Amniotic stem cell (primary cell): ENCODE measurements around the gene DNAH6.

Experiments used
- DNase-seq: peaks from one replicate; lab custom pipeline; 2025; lab: John Stamatoyannopoulos, UW

The DNAH6 gene

GRCh38 chr2:84801811-84802210 lies 285.5 kb downstream of the DNAH6 start:
- no peak for DNase-seq

DNA sequence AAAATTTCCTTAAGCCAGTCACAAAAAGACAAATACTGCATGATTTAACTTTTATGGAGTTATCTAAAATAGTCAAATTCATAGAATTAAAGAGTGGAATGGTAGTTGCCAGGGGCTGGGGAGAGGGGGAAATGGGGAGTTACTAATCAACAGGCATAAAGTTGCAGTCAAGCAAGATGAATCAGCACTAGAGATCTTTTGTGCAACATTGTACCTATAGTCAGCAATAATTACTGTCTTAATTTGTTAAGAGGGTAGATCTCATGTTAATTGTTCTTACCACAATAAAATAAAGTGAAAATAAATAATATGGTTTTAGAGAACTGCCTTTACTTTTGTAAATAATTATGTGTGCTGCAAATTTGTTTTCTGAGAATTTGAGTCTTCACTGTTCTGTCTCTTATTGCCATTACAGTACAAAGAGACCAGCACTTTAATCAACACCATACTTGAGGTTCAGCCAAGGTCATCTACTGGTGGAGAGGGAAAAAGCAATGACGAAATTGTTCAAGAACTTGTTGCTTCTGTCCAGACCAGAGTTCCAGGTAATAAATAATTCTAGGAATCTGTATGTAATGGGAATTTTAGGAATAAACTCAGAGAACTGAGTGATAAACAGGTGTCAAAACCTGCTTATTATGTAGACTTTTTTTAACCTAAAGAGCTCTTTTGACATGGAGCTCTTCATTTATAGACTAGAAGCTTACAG lies 289.1 kb downstream of the DNAH6 start:
- no peak for DNase-seq

- DNase-seq, result peak; percentile 86
These were observed 290.8 kb downstream of the DNAH6 start for GRCh38 chr2:84807063-84807485.

DNA sequence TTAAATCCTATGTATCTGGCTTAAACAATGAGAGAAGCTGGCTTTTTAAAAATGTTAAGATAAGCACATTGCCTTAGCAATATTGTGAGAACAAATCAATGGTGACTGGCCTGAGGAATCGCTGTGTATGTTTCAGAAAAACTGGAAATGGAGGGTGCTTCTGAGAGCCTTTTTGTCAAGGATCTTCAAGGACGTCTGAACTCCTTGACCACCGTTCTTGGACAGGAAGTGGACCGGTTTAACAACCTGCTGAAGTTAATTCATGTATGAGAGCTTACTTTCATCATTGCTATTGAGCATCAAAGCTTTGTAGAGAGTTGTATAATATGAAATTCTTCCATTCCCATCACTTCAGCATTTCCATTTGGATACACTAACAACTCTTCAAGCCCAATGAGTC lies 292.0 kb downstream of the DNAH6 start:
- no peak for DNase-seq

DNA sequence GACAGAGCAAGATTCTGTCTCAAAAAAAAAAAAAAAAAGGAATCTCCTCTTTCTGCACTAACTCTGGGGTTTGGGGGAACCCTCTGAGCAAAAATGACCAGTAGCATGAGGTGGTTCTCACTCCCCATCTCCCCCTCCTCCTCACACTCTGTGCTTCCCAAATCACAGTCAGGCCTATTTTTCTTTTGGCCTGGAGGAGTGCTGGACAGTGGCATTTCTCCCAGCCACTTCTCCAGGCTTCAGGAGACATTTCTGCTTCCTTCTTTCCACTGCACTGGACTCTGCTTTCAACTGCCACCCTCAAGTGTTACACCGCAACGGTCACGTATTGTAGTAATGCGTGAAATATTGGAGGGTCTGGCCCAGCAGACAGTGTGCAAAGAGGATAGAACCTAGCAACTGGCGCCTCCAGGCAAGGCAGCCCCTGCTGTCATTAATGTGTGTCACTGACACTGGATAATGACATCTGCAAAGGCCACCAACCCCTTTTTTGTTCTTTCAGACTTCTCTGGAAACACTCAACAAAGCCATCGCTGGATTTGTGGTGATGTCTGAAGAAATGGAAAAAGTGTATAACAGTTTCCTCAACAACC lies 295.6 kb downstream of the DNAH6 start:
- DNase-seq, result no peak

DNA sequence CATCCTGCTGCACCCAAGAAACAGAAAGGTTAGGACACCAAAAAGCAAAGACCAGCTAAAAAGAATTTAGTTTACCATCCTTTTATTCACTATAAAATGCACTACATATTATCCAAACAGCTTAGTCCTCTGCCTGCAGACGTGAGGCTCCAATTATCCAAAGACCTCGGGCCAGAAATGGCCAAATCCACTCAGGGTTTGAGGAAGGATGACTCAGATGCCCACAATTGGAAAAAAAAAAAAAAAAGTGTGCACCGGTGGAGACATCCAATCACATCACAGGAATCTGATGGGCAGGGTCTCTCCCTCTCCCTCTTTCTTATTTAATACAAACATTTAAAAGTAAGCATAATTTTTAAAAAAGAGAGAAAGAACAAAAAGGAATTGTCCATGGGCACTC lies 298.8 kb downstream of the DNAH6 start:
- no peak for DNase-seq

GRCh38 chr2:84816426-84817026 lies 300.2 kb downstream of the DNAH6 start:
- DNase-seq, result no peak

- DNase-seq, result no peak
These were observed 300.9 kb downstream of the DNAH6 start for GRCh38 chr2:84817239-84817655.

GRCh38 chr2:84821806-84822205 lies 305.5 kb downstream of the DNAH6 start:
- no peak for DNase-seq

- DNase-seq, result no peak
These were observed 306.9 kb downstream of the DNAH6 start for GRCh38 chr2:84823229-84823628.

GRCh38 chr2:84823788-84824187 lies 307.5 kb downstream of the DNAH6 start:
- DNase-seq, result no peak

GRCh38 chr2:84827978-84828575 lies 311.8 kb downstream of the DNAH6 start:
- DNase-seq, result no peak

DNA sequence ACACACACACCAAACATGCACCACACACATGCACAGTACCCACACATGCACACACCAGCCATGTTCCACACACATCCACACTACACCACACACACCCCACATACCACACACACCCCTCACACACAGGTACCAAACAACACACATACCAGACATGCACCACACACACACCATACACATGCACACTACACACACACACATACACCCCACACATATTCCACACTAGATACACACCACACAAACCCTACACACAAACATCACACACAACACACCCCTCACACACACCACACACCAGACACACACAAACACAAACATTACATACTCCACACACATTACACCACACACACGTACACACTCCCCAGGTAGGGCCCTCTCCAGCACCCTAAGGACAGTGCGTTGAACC lies 313.4 kb downstream of the DNAH6 start:
- no peak for DNase-seq

GRCh38 chr2:84830095-84830494 lies 313.8 kb downstream of the DNAH6 start:
- DNase-seq, result no peak

DNA sequence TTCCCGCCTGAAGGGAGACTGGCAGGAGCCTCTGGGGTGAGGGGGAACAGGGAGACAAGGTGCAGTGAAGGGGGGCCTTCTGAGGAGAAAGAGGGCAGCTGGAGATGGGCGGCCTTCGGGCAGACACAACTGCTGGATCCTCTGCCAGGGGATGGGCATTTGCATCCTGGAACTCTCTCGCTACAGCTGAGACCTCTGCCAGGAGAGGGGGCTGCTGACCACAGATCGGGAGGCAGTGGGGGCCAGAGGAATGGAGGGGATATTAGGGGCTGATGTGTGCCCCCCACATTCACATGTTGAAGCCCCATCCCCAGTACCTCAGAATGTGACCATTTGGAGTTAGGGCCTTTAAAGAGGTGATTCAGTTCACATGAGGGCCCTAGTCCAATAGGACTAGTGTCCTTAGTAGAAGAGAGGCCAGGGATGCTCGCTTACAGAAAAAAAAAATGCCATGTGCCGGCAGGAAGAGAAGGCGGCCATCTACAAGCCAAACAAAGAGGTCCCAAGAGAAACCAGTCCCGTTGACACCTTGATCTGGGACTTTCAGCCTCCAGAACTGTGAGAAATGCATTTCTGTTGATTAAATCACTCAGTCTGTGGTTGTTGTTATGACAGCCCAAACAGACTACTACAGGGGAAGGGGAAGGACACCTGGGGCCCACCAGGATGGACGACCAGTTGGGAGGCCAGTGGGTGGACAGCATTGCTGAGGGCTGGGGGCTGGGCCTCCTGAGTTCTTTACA lies 314.6 kb downstream of the DNAH6 start:
- DNase-seq, result no peak

DNA sequence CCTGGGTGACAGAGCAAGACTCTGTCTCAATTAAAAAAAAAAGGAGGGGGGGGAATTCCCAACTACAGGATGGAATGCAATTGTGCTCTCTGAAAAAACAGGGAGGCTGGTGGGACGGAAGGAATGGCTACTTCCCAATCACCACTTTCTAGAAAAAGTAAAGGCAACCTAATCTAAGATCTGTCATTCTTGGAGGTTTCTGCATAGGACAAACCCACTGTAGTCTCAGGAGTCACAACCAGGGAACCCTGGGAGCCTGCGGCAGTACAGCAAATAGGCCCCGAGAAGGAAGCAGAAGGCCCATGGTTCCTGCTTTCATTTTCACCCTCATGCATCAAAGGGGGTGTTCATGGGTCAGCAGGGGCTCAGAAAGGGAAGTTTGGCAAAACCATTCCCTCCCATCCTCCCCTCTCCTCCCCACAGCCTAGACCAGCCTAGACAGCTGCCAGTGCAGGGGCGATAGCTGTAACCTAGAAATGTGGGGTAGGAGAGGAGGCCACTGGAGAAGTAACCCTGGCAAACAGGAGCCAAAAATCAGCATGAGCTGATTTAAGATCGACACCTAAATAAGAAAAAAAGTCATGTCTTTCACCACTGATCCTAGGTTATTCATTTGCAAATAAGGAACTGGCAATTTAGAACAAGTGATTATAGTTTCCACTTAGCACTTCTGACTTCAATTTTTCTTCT lies 316.6 kb downstream of the DNAH6 start:
- DNase-seq, result no peak

- no peak for DNase-seq
These were observed 317.3 kb downstream of the DNAH6 start for GRCh38 chr2:84833481-84834150.

GRCh38 chr2:84836215-84836614 lies 319.9 kb downstream of the DNAH6 start:
- no peak for DNase-seq

DNA sequence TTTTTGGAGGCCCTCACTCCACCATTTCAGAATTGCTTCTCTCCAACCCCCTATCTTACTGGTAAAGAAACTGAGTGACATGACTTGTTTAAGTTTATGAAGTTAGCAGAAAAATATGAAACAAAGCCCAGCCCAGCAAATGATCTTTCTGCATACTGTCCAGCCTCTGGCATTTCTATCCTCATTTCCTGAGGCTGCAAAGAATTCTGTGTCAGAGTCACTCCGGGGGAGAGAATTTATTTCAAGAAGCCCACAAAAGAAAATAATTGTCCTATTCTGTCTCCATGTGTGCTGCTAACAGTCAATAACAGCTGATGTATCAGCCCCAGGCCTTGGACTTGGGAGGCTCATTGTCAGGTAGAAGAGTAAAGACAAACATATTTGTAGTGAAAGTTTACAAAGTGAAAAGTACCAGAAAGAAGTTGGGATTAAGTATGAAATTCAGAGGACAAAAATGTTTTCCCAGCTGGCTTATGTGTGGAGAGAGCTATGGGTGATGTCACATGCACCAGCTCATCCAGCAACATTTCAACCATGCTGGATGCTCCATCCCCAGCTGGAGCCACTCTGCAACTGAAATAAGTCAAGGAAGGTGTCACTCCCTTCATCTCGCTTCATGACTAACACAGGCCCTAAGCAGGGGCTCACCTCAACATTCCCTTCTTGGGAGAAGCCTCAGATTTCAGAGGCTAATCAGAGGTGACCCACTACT lies 322.3 kb downstream of the DNAH6 start:
- peak; percentile 33 for DNase-seq

- DNase-seq, result no peak
These were observed 323.6 kb downstream of the DNAH6 start for GRCh38 chr2:84839851-84840250.

DNA sequence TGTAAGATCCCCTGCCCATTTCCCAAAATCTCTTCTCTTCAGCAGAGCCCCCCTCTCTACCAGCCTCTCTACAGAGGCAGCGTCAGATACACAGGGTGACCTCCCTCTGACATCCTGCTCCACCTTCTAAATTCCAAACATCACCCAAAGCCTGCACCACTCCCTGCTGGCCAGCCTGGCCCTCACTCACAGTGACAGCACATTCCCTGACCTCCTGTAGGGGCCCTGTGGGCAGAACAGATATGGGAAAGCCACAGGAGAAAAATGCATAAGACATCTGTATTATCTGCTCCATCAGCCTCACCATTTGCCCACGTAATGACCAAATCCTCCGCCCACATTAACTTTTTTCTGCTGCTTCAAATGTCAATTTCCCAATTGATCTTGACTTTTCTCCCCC lies 324.0 kb downstream of the DNAH6 start:
- no peak for DNase-seq
